Neural progenitor cell (in vitro differentiated cells): ENCODE results near the gene OR52E4. TPM values are rescaled to one million over a fixed set of nuclear protein-coding genes. Genes with fewer than 3 reads are reported as not detected.

Experiments used
- DNase-seq: peaks from one replicate; pipeline ENCODE4 v3.0.0-alpha.2; 2016; ENCODE audit warnings: low spot score
- H2AFZ ChIP-seq: fragments of 200-600 bp; sonication (generic); replicated peaks from 2 replicates; pipeline ENCODE4 v1.6.1; 2016; ENCODE audit warnings: antibody characterized with exemption
- H3F3A ChIP-seq: fragments of 200-600 bp; sonication (generic); 2 replicates; pipeline ENCODE4 v1.6.1; 2016; ENCODE audit warnings: antibody characterized with exemption, low read depth
- H3K27ac ChIP-seq: fragments of 200-600 bp; sonication (generic); 2 replicates; pipeline ENCODE4 v1.5.1; 2016; ENCODE audit warnings: mild to moderate bottlenecking
- H3K27me3 ChIP-seq: fragments of 200-600 bp; sonication (generic); 2 replicates; pipeline ENCODE4 v1.6.1; 2016; ENCODE audit warnings: mild to moderate bottlenecking, moderate library complexity
- H3K36me3 ChIP-seq: fragments of 200-600 bp; sonication (generic); 2 replicates; pipeline ENCODE4 v1.5.1; 2016
- H3K4me1 ChIP-seq: fragments of 200-600 bp; sonication (generic); 2 replicates; pipeline ENCODE4 v1.6.1; 2016; ENCODE audit warnings: mixed run types
- H3K4me2 ChIP-seq: fragments of 200-600 bp; sonication (generic); 2 replicates; pipeline ENCODE4 v1.6.1; 2016
- H3K4me3 ChIP-seq: fragments of 200-600 bp; sonication (generic); 2 replicates; pipeline ENCODE4 v1.5.1; 2016
- H3K79me2 ChIP-seq: fragments of 200-600 bp; sonication (generic); 2 replicates; pipeline ENCODE4 v1.6.1; 2016; ENCODE audit warnings: low read depth
- H3K9ac ChIP-seq: fragments of 200-600 bp; sonication (generic); 2 replicates; pipeline ENCODE4 v1.6.1; 2016
- H3K9me3 ChIP-seq: fragments of 200-600 bp; sonication (generic); 2 replicates; pipeline ENCODE4 v1.5.1; 2016; ENCODE audit warnings: low read depth
- H4K20me1 ChIP-seq: fragments of 200-600 bp; sonication (generic); 2 replicates; pipeline ENCODE4 v1.6.1; 2016; ENCODE audit warnings: low read depth
- H3K27ac Mint-ChIP-seq: 3 replicates; pipeline ENCODE4 v1.8.0; 2021; ENCODE audit warnings: mixed read lengths
- H3K27me3 Mint-ChIP-seq: 2 replicates; pipeline ENCODE4 v1.8.0; 2022; ENCODE audit warnings: low read depth, mild to moderate bottlenecking, inconsistent platforms, moderate library complexity, mixed read lengths; ENCODE audit not compliant: insufficient read depth
- H3K36me3 Mint-ChIP-seq: 3 replicates; pipeline ENCODE4 v1.8.0; 2021; ENCODE audit warnings: mixed read lengths
- H3K4me1 Mint-ChIP-seq: 3 replicates; pipeline ENCODE4 v1.8.0; 2021; ENCODE audit warnings: mixed read lengths
- H3K4me3 Mint-ChIP-seq: 3 replicates; pipeline ENCODE4 v1.8.0; 2021; ENCODE audit warnings: mild to moderate bottlenecking, moderate library complexity, mixed read lengths
- H3K9me3 Mint-ChIP-seq: 3 replicates; pipeline ENCODE4 v1.8.0; 2020; ENCODE audit warnings: mixed read lengths
- EZH2 ChIP-seq: fragments of 200-600 bp; sonication (generic); IDR thresholded peaks from 2 replicates; pipeline ENCODE4 v1.6.1; 2017; ENCODE audit warnings: antibody characterized with exemption, mild to moderate bottlenecking, moderate library complexity
- EZH2phosphoT487 ChIP-seq: fragments of 200-600 bp; sonication (generic); IDR thresholded peaks from 2 replicates; pipeline ENCODE4 v1.6.1; 2017; ENCODE audit warnings: antibody characterized with exemption
- total RNA-seq: library from RNA; depleted of rRNA; stranded (reverse); fragments of >200 nt; gene quantifications from 2 replicates; pipeline ENCODE4 v1.2.3, GENCODE V29; 2015; ENCODE audit warnings: low replicate concordance
- TF ChIP-seq, protein P1 (sequence below): fragments of 200-600 bp; sonication (generic); IDR thresholded peaks from 2 replicates; pipeline ENCODE4 v1.5.1; 2017; ENCODE audit warnings: antibody characterized with exemption, mild to moderate bottlenecking

The OR52E4 gene
- total RNA-seq, 1 donor from 2014 or later: not detected

DNA sequence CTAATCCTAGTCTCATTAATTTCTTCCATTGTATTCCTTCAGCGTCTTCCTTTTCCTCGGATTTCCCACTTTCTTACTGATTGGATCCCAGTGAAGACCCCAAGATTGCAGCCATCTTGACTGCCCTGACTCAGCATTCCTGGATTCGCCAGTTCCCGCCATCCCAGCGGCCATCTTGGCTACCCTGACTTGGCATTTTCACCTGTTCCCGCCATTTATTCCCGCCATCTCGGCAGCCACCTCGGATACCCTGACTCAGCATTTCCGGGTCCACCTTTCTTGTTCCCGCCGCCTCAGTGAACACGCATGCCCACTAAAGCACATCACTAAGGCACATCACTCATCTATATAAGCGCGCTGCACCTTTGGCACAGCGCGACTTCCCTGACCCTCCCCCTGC lies 47.8 kb downstream of the OR52E4 start:
- Histone ChIP-seq H3K27me3 (no peaks in the 10 kb centered on the region), H3K4me1 (no peaks in the 10 kb centered on the region), H3K79me2 (no peaks in the 10 kb centered on the region), H3K4me2 (no peak overlapping the region), H2AFZ (no peak overlapping the region), H3K4me3 (no peak overlapping the region), H3K27ac (no peak overlapping the region), H3K9me3 (no peaks in the 10 kb centered on the region), H3K9ac (no peak overlapping the region), H3K36me3 (no peaks in the 10 kb centered on the region), H4K20me1 (no peaks in the 10 kb centered on the region), H3F3A (no peaks in the 10 kb centered on the region)
- no peaks in the 10 kb centered on the region for H3K4me1 Mint-ChIP-seq
- TF ChIP-seq EZH2phosphoT487: no peak
- no peak for TF ChIP-seq EZH2
- TF ChIP-seq, protein P1, sequence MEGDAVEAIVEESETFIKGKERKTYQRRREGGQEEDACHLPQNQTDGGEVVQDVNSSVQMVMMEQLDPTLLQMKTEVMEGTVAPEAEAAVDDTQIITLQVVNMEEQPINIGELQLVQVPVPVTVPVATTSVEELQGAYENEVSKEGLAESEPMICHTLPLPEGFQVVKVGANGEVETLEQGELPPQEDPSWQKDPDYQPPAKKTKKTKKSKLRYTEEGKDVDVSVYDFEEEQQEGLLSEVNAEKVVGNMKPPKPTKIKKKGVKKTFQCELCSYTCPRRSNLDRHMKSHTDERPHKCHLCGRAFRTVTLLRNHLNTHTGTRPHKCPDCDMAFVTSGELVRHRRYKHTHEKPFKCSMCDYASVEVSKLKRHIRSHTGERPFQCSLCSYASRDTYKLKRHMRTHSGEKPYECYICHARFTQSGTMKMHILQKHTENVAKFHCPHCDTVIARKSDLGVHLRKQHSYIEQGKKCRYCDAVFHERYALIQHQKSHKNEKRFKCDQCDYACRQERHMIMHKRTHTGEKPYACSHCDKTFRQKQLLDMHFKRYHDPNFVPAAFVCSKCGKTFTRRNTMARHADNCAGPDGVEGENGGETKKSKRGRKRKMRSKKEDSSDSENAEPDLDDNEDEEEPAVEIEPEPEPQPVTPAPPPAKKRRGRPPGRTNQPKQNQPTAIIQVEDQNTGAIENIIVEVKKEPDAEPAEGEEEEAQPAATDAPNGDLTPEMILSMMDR: no peak
- peaks cover 2% of the 10 kb centered on the region for H3K36me3 Mint-ChIP-seq
- peaks cover 8% of the 10 kb centered on the region for H3K27me3 Mint-ChIP-seq
- DNase-seq: no peak
- peaks cover 22% of the 10 kb centered on the region for H3K9me3 Mint-ChIP-seq
- no peak overlapping the region for H3K4me3 Mint-ChIP-seq
- H3K27ac Mint-ChIP-seq: peak overlapping the region; percentile 3

DNA sequence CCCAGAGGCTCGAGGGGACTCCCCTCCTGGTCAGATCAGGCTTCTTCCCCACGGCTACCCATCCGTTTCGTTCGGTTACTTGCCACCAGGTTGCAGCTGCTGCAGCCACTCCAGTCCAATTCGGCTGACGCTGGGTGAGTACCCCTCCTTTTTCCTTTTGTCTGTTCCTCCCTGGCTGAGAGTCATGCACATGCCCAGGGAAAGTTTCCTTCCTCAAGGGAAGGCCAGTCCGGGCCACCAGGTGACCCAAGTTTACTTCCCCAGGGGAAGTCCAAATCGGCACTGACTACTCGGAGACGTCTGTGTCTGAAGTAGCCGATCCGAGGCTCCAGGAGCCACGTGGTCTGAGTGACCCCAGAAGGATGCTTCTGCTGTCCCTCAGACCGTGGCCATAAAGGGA lies 48.4 kb downstream of the OR52E4 start:
- Mint-ChIP-seq H3K27ac (no peak overlapping the region), H3K9me3 (peaks cover 25% of the 10 kb centered on the region), H3K27me3 (peaks cover 8% of the 10 kb centered on the region), H3K4me1 (no peaks in the 10 kb centered on the region), H3K4me3 (no peak overlapping the region), H3K36me3 (peaks cover 2% of the 10 kb centered on the region)
- Histone ChIP-seq H3K27me3 (no peaks in the 10 kb centered on the region), H2AFZ (no peak overlapping the region), H4K20me1 (no peaks in the 10 kb centered on the region), H3K79me2 (no peaks in the 10 kb centered on the region), H3K4me1 (no peaks in the 10 kb centered on the region), H3F3A (no peaks in the 10 kb centered on the region), H3K9ac (no peak overlapping the region), H3K36me3 (no peaks in the 10 kb centered on the region), H3K4me3 (no peak overlapping the region), H3K9me3 (no peaks in the 10 kb centered on the region), H3K27ac (no peak overlapping the region), H3K4me2 (no peak overlapping the region)
- TF ChIP-seq, protein P1: no peak
- TF ChIP-seq EZH2 (no peak), EZH2phosphoT487 (no peak)
- DNase-seq: no peak

DNA sequence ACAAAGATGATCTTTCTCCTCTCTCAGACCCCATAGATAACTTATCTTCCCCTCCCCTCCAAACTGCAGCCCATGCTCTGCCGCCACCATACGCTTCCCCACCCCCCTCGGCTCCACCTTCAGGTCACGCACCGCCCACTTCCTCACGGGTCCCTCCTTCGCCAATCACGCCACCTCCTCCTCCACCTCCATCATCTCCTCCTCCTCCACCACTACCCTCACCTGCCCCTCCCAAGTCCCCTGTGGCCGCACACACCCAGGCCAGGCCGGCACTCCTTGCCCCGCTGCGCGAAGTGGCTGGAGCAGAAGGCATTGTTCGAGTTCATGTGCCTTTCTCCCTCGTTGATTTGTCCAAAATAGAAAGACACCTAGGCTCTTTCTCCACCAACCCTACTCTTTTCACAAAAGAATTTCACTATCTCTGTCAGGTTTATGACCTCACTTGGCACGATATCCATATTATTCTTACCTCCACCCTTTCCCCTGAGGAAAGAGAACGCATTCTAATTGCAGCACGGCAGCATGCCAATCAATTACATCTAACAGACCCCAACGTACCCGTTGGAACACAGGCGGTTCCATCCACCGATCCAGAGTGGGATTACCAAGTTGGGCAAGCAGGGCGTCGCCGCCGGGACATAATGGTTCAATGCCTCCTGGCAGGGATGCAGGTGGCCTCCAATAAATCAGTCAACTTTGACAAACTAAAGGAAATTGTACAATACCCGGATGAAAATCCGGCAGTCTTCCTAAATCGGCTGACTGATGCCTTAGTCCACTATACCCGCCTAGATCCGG lies 49.3 kb downstream of the OR52E4 start:
- no peaks in the 10 kb centered on the region for H3K9me3 ChIP-seq
- no peaks in the 10 kb centered on the region for H3K79me2 ChIP-seq
- no peak overlapping the region for H3K4me2 ChIP-seq
- H3K36me3 Mint-ChIP-seq: peaks cover 2% of the 10 kb centered on the region
- H3K4me3 Mint-ChIP-seq: no peak overlapping the region
- no peaks in the 10 kb centered on the region for H3F3A ChIP-seq
- H3K4me1 ChIP-seq: no peaks in the 10 kb centered on the region
- TF ChIP-seq, protein P1: no peak
- DNase-seq: no peak
- H3K36me3 ChIP-seq: no peaks in the 10 kb centered on the region
- H3K27me3 Mint-ChIP-seq: peaks cover 8% of the 10 kb centered on the region
- H3K27ac ChIP-seq: no peak overlapping the region
- H3K9me3 Mint-ChIP-seq: peaks cover 25% of the 10 kb centered on the region
- no peak overlapping the region for H3K27ac Mint-ChIP-seq
- H3K9ac ChIP-seq: no peak overlapping the region
- H3K4me1 Mint-ChIP-seq: no peaks in the 10 kb centered on the region
- H2AFZ ChIP-seq: no peak overlapping the region
- no peak overlapping the region for H3K4me3 ChIP-seq
- no peaks in the 10 kb centered on the region for H4K20me1 ChIP-seq
- H3K27me3 ChIP-seq: no peaks in the 10 kb centered on the region
